Astrocyte (in vitro differentiated cells and primary cell): ENCODE results near the gene PHF14. TPM values are rescaled to one million over a fixed set of nuclear protein-coding genes. Genes with fewer than 3 reads are reported as not detected.

Experiments
- DNase-seq: peaks from one replicate; pipeline ENCODE4 v3.0.0-alpha.2; 2010; ENCODE audit warnings: low read depth
- FAIRE-seq: peaks from 2 replicates; lab custom pipeline; 2011; peaks lifted over from hg19 to GRCh38; lab: Jason Lieb, UNC
- H2AFZ ChIP-seq: 2 replicates; pipeline ENCODE4 v1.6.0; 2012; ENCODE audit warnings: low read depth, low read length, inconsistent platforms
- H3K27ac ChIP-seq: 2 replicates; pipeline ENCODE4 v1.5.1; 2011; ENCODE audit warnings: low read depth, low read length, inconsistent platforms
- H3K27me3 ChIP-seq: 2 replicates; pipeline ENCODE4 v1.6.0; 2011; ENCODE audit warnings: low read length, inconsistent platforms; ENCODE audit not compliant: insufficient read depth
- H3K36me3 ChIP-seq: 2 replicates; pipeline ENCODE4 v1.5.1; 2011; ENCODE audit warnings: low read length, inconsistent platforms; ENCODE audit not compliant: insufficient read depth
- H3K4me1 ChIP-seq: 2 replicates; pipeline ENCODE4 v1.5.1; 2011; ENCODE audit warnings: low read length, inconsistent platforms; ENCODE audit not compliant: insufficient read depth
- H3K4me2 ChIP-seq: 2 replicates; pipeline ENCODE4 v1.6.0; 2012; ENCODE audit warnings: low read length, inconsistent platforms
- H3K4me3 ChIP-seq: 2 replicates; pipeline ENCODE4 v1.5.1; 2011; ENCODE audit warnings: low read depth, mild to moderate bottlenecking, low read length, inconsistent platforms; ENCODE audit not compliant: insufficient read depth
- H3K79me2 ChIP-seq: 2 replicates; pipeline ENCODE4 v1.6.0; 2012; ENCODE audit warnings: mild to moderate bottlenecking, low read length, inconsistent platforms; ENCODE audit not compliant: insufficient read depth
- H3K9ac ChIP-seq: 2 replicates; pipeline ENCODE4 v1.6.0; 2012; ENCODE audit warnings: mild to moderate bottlenecking, low read length, inconsistent platforms
- H3K9me3 ChIP-seq: 2 replicates; pipeline ENCODE4 v1.5.1; 2012; ENCODE audit warnings: low read depth, mild to moderate bottlenecking, low read length, inconsistent platforms; ENCODE audit not compliant: insufficient read depth
- H4K20me1 ChIP-seq: 2 replicates; pipeline ENCODE4 v1.6.0; 2012; ENCODE audit warnings: low read length, inconsistent platforms; ENCODE audit not compliant: insufficient read depth
- H3K27ac Mint-ChIP-seq: one replicate; pipeline ENCODE4 v1.8.0; 2021; ENCODE audit warnings: mild to moderate bottlenecking, mixed read lengths; ENCODE audit not compliant: unreplicated experiment
- H3K27me3 Mint-ChIP-seq: one replicate; pipeline ENCODE4 v1.8.0; 2021; ENCODE audit warnings: low read depth, mixed read lengths; ENCODE audit not compliant: unreplicated experiment
- H3K36me3 Mint-ChIP-seq: one replicate; pipeline ENCODE4 v1.8.0; 2021; ENCODE audit warnings: low read depth, mixed read lengths; ENCODE audit not compliant: unreplicated experiment
- H3K4me1 Mint-ChIP-seq: one replicate; pipeline ENCODE4 v1.8.0; 2021; ENCODE audit warnings: low read depth, mixed read lengths; ENCODE audit not compliant: unreplicated experiment
- H3K4me3 Mint-ChIP-seq: one replicate; pipeline ENCODE4 v1.8.0; 2021; ENCODE audit warnings: mild to moderate bottlenecking, moderate library complexity, mixed read lengths; ENCODE audit not compliant: unreplicated experiment
- H3K9me3 Mint-ChIP-seq: one replicate; pipeline ENCODE4 v1.8.0; 2021; ENCODE audit warnings: mild to moderate bottlenecking, mixed read lengths; ENCODE audit not compliant: unreplicated experiment
- EZH2 ChIP-seq: IDR thresholded peaks from 2 replicates; pipeline ENCODE4 v1.6.1; 2012; ENCODE audit warnings: mild to moderate bottlenecking, low read length, inconsistent platforms; ENCODE audit not compliant: insufficient read depth
- total RNA-seq: library from RNA; stranded (reverse); gene quantifications from 2 replicates; pipeline ENCODE4 v1.2.1, GENCODE V29; 2021
- TF ChIP-seq, protein P1 (sequence below): IDR thresholded peaks from 2 replicates; pipeline ENCODE4 v1.5.1; 2011; ENCODE audit warnings: low read depth, mild to moderate bottlenecking, inconsistent platforms, low read length, moderate library complexity; ENCODE audit not compliant: insufficient read depth

PHF14 gene
- total RNA-seq, 1 donor from 2014 or later, result 28.8 TPM

- H3K27ac Mint-ChIP-seq, result no peak overlapping the region
- Histone ChIP-seq H4K20me1 (no peaks in the 10 kb centered on the region), H3K4me1 (no peaks in the 10 kb centered on the region), H3K4me2 (no peak overlapping the region), H3K9me3 (no peaks in the 10 kb centered on the region), H3K79me2 (no peaks in the 10 kb centered on the region), H3K4me3 (no peak overlapping the region), H3K9ac (no peak overlapping the region), H3K27ac (no peak overlapping the region), H2AFZ (no peak overlapping the region), H3K36me3 (no peaks in the 10 kb centered on the region), H3K27me3 (no peaks in the 10 kb centered on the region)
- DNase-seq (no peak), FAIRE-seq (no peak)
- H3K4me3 Mint-ChIP-seq, result no peak overlapping the region
- TF ChIP-seq EZH2, result no peak
- TF ChIP-seq, protein P1, sequence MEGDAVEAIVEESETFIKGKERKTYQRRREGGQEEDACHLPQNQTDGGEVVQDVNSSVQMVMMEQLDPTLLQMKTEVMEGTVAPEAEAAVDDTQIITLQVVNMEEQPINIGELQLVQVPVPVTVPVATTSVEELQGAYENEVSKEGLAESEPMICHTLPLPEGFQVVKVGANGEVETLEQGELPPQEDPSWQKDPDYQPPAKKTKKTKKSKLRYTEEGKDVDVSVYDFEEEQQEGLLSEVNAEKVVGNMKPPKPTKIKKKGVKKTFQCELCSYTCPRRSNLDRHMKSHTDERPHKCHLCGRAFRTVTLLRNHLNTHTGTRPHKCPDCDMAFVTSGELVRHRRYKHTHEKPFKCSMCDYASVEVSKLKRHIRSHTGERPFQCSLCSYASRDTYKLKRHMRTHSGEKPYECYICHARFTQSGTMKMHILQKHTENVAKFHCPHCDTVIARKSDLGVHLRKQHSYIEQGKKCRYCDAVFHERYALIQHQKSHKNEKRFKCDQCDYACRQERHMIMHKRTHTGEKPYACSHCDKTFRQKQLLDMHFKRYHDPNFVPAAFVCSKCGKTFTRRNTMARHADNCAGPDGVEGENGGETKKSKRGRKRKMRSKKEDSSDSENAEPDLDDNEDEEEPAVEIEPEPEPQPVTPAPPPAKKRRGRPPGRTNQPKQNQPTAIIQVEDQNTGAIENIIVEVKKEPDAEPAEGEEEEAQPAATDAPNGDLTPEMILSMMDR, result no peak
- H3K4me1 Mint-ChIP-seq, result peaks cover under 1% of the 10 kb centered on the region
- no peaks in the 10 kb centered on the region for H3K9me3 Mint-ChIP-seq
- H3K36me3 Mint-ChIP-seq, result peaks cover 3% of the 10 kb centered on the region
- no peaks in the 10 kb centered on the region for H3K27me3 Mint-ChIP-seq
Measured at GRCh38 chr7:11120675-11121220, 147.1 kb downstream of the PHF14 start.

- H3K27me3 Mint-ChIP-seq, result no peaks in the 10 kb centered on the region
- TF ChIP-seq, protein P1, result no peak
- TF ChIP-seq EZH2, result no peak
- FAIRE-seq (no peak), DNase-seq (no peak)
- Histone ChIP-seq H3K27ac (no peak overlapping the region), H3K4me1 (peaks cover 3% of the 10 kb centered on the region), H3K9me3 (no peaks in the 10 kb centered on the region), H2AFZ (no peak overlapping the region), H4K20me1 (no peaks in the 10 kb centered on the region), H3K4me2 (no peak overlapping the region), H3K79me2 (no peaks in the 10 kb centered on the region), H3K4me3 (no peak overlapping the region), H3K9ac (no peak overlapping the region), H3K27me3 (no peaks in the 10 kb centered on the region), H3K36me3 (no peaks in the 10 kb centered on the region)
- no peak overlapping the region for H3K4me3 Mint-ChIP-seq
- H3K36me3 Mint-ChIP-seq, result peaks cover 2% of the 10 kb centered on the region
- peaks cover 11% of the 10 kb centered on the region for H3K4me1 Mint-ChIP-seq
- H3K27ac Mint-ChIP-seq, result no peak overlapping the region
- no peaks in the 10 kb centered on the region for H3K9me3 Mint-ChIP-seq
Measured at GRCh38 chr7:11124856-11125559, 151.3 kb downstream of the PHF14 start.
